PC-9 (cell line): ENCODE measurements around the gene POC5. TPM values are rescaled to one million over a fixed set of nuclear protein-coding genes. Genes with fewer than 3 reads are reported as not detected.

Experiments
- BruUV-seq: library from RNA; stranded (reverse); fragments of 400-500 nt; replicated peaks from 2 replicates; lab custom pipeline; 2021; lab: Mats Ljungman, UMichigan
- CTCF ChIA-PET: fragments of 300-600 bp; sonication (Branson Sonifier 250); formaldehyde crosslinking; loops from one replicate; lab custom pipeline; 2022; ENCODE audit warnings: antibody characterized with exemption; lab: Charles Lee
- POLR2A ChIA-PET: fragments of 300-600 bp; sonication (Branson Sonifier 250); formaldehyde crosslinking; loops from one replicate; lab custom pipeline; 2022; ENCODE audit warnings: antibody characterized with exemption; ENCODE audit not compliant: unreplicated experiment; lab: Charles Lee
- DNase-seq, 2 experiments: peaks; one replicate each; pipeline versions ENCODE4 v3.0.0 to v3.0.0-alpha.2; 2015 to 2022; ENCODE audit warnings: mixed read lengths in 1 of 2
- H2AFZ ChIP-seq: fragments of 200-600 bp; sonication (generic); 2 replicates; pipeline ENCODE4 v1.8.1; 2017; ENCODE audit warnings: antibody characterized with exemption
- H3F3A ChIP-seq: fragments of 200-600 bp; sonication (generic); 2 replicates; pipeline ENCODE4 v1.8.1; 2017; ENCODE audit warnings: antibody characterized with exemption, mild to moderate bottlenecking, low read depth; ENCODE audit not compliant: insufficient read depth
- H3K27ac ChIP-seq: fragments of 200-600 bp; sonication (generic); 2 replicates; pipeline ENCODE4 v1.6.1; 2016; ENCODE audit warnings: mixed run types
- H3K27me3 ChIP-seq: fragments of 200-600 bp; sonication (generic); 2 replicates; pipeline ENCODE4 v1.6.1; 2016; ENCODE audit warnings: low read depth, mixed run types; ENCODE audit not compliant: insufficient read depth
- H3K36me3 ChIP-seq: fragments of 200-600 bp; sonication (generic); 2 replicates; pipeline ENCODE4 v1.6.1; 2016; ENCODE audit warnings: low read depth, mixed run types
- H3K4me1 ChIP-seq: fragments of 200-600 bp; sonication (generic); replicated peaks from 2 replicates; pipeline ENCODE4 v1.6.1; 2016; ENCODE audit warnings: mixed run types; ENCODE audit not compliant: insufficient read depth
- H3K4me2 ChIP-seq: fragments of 200-600 bp; sonication (generic); 2 replicates; pipeline ENCODE4 v1.6.1; 2017; ENCODE audit warnings: mixed run types
- H3K4me3 ChIP-seq: fragments of 200-600 bp; sonication (generic); 2 replicates; pipeline ENCODE4 v1.6.1; 2016; ENCODE audit warnings: mixed run types
- H3K79me2 ChIP-seq: fragments of 200-600 bp; sonication (generic); 2 replicates; pipeline ENCODE4 v1.6.1; 2017; ENCODE audit warnings: low read depth, mixed run types
- H3K9me2 ChIP-seq: fragments of 200-600 bp; sonication (generic); 2 replicates; pipeline ENCODE4 v1.8.1; 2017; ENCODE audit warnings: mild to moderate bottlenecking; ENCODE audit not compliant: insufficient read depth
- H3K9me3 ChIP-seq: fragments of 200-600 bp; sonication (generic); 2 replicates; pipeline ENCODE4 v1.8.1; 2016; ENCODE audit warnings: low read depth; ENCODE audit not compliant: insufficient read depth
- H4K20me1 ChIP-seq: fragments of 200-600 bp; sonication (generic); 2 replicates; pipeline ENCODE4 v1.8.1; 2017; ENCODE audit not compliant: insufficient read depth
- EZH2 ChIP-seq: fragments of 200-600 bp; sonication (generic); IDR thresholded peaks from 2 replicates; pipeline ENCODE4 v1.8.0; 2017; ENCODE audit warnings: antibody characterized with exemption, low read depth
- intact Hi-C: fragments of 100-400 bp; cut with micrococcal nuclease; formaldehyde crosslinking; loops from one replicate; pipeline ENCODE4 v1.10.0; 2022; ENCODE audit not compliant: unreplicated experiment
- total RNA-seq: library from RNA; stranded (reverse); gene quantifications from 2 replicates; pipeline ENCODE4 v1.2.3, GENCODE V29; 2021
- TF ChIP-seq, protein P1 (sequence below): fragments of 200-600 bp; sonication (generic); conservative IDR thresholded peaks from 2 replicates; pipeline ENCODE4 v1.6.1; 2017; ENCODE audit warnings: mixed run types, antibody characterized with exemption, mild to moderate bottlenecking, moderate library complexity

Gene POC5
- total RNA-seq, 1 experiment from 2014 or later: 13.1 TPM

DNA sequence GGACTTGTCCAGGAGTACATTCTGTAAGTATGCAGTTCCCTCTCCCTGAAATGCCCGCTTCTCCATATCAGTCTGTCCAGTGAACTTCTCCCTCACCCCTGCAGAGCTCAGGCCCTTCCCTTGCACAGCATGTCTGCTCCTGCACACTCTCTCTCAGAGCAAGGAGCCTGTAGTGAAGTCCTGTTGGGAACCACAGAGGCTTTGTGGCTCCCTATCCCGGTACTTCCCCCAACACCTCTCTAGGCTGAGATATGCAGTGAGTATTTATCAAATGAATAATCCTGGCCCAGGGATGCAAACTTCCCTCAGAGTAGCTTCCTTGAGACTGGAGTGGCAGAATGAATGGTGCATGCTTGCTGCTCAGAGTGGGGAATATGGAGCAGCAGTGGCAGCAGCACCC lies 48.8 kb downstream of the POC5 start:
- H3K4me1 ChIP-seq: peaks cover 20% of the 10 kb centered on the region
- H3K9me3 ChIP-seq: no peaks in the 10 kb centered on the region
- H3K27me3 ChIP-seq: no peaks in the 10 kb centered on the region
- H3K4me3 ChIP-seq: no peak overlapping the region
- no peaks in the 10 kb centered on the region for H3K36me3 ChIP-seq
- no peak overlapping the region for H3K27ac ChIP-seq
- CTCF ChIA-PET: no interaction called here
- H4K20me1 ChIP-seq: no peaks in the 10 kb centered on the region
- no peak for DNase-seq
- peak overlapping the region; percentile 73 for H3K4me2 ChIP-seq
- no peak for TF ChIP-seq EZH2
- TF ChIP-seq, protein P1, sequence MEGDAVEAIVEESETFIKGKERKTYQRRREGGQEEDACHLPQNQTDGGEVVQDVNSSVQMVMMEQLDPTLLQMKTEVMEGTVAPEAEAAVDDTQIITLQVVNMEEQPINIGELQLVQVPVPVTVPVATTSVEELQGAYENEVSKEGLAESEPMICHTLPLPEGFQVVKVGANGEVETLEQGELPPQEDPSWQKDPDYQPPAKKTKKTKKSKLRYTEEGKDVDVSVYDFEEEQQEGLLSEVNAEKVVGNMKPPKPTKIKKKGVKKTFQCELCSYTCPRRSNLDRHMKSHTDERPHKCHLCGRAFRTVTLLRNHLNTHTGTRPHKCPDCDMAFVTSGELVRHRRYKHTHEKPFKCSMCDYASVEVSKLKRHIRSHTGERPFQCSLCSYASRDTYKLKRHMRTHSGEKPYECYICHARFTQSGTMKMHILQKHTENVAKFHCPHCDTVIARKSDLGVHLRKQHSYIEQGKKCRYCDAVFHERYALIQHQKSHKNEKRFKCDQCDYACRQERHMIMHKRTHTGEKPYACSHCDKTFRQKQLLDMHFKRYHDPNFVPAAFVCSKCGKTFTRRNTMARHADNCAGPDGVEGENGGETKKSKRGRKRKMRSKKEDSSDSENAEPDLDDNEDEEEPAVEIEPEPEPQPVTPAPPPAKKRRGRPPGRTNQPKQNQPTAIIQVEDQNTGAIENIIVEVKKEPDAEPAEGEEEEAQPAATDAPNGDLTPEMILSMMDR: no peak
- no peaks in the 10 kb centered on the region for H3K79me2 ChIP-seq
- H3K9me2 ChIP-seq: no peaks in the 10 kb centered on the region
- no TSS peak for BruUV-seq
- H3F3A ChIP-seq: peaks cover 13% of the 10 kb centered on the region; the same call in 1 of the 2 replicates
- intact Hi-C loops: no loop called here
- POLR2A ChIA-PET: no interaction called here
- H2AFZ ChIP-seq: no peak overlapping the region

DNA sequence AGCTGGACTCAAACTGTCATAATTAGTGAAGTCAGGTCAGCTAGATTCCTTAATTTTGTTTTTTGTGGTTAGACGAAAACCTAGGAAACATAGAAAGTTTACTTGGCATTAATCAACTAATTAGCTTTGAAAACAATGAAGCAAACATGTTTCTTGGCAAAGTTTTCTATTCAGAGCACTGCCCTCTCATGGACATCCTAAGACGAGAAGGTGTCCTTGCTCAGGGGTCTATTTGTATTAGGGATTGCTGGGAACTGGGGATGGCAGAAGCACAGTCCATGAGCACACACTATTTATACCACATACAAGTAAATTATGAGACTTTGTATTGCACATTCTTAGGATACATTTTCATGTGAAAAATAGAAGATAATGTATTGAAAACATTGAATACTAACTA lies 49.7 kb downstream of the POC5 start:
- Histone ChIP-seq H3K9me2 (no peaks in the 10 kb centered on the region), H3K27ac (no peak overlapping the region), H3K4me1 (peaks cover 20% of the 10 kb centered on the region), H2AFZ (no peak overlapping the region), H3K9me3 (no peaks in the 10 kb centered on the region), H3K4me2 (no peak overlapping the region), H3F3A (peaks cover 13% of the 10 kb centered on the region; the same call in 1 of the 2 replicates), H4K20me1 (no peaks in the 10 kb centered on the region), H3K27me3 (no peaks in the 10 kb centered on the region), H3K79me2 (no peaks in the 10 kb centered on the region), H3K4me3 (no peak overlapping the region), H3K36me3 (no peaks in the 10 kb centered on the region)
- CTCF ChIA-PET: interaction anchor here (0.6 kb wide), 1 partner anchor 753 kb away, joined by 7 read pairs; no protein-coding TSS in a partner anchor
- TF ChIP-seq EZH2: no peak
- TF ChIP-seq, protein P1: no peak
- intact Hi-C loops: no loop called here
- no TSS peak for BruUV-seq
- POLR2A ChIA-PET: no interaction called here
- no peak for DNase-seq

DNA sequence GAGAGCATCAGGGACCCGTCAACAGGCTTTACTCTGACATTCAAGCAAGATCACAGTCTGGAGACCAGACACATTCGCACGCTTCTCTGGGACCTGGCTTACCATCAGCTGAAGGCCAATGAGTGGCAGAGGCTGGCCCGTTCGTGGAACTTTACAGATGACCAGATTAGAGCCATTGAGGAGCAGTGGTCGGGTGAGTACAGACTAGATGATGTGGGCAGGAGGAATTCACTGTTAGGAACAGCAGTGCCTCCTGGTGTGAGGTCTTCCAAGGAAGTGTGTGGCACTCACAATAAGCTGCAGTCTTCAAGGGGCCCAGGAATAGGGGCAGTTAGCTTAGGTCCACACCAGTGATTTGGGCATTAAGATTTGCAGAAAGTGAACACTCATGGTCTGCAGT lies 50.4 kb downstream of the POC5 start:
- POLR2A ChIA-PET: no interaction called here
- Histone ChIP-seq H3K27ac (no peak overlapping the region), H3K79me2 (no peaks in the 10 kb centered on the region), H3K9me3 (no peaks in the 10 kb centered on the region), H3K4me2 (no peak overlapping the region), H4K20me1 (no peaks in the 10 kb centered on the region), H3K27me3 (no peaks in the 10 kb centered on the region), H3K9me2 (no peaks in the 10 kb centered on the region), H3K4me1 (peaks cover 20% of the 10 kb centered on the region), H3K36me3 (no peaks in the 10 kb centered on the region), H3K4me3 (no peak overlapping the region), H3F3A (peaks cover 13% of the 10 kb centered on the region; the same call in 1 of the 2 replicates), H2AFZ (no peak overlapping the region)
- BruUV-seq: no TSS peak
- intact Hi-C loops: no loop called here
- TF ChIP-seq EZH2: no peak
- TF ChIP-seq, protein P1: no peak
- CTCF ChIA-PET: interaction anchor here (0.6 kb wide), 2 partner anchors 753 to 779 kb away, joined by 7 to 12 read pairs; no protein-coding TSS in a partner anchor
- DNase-seq: no peak
